Inflammatory macrophage treated with lipopolysaccharide for 1 hour (primary cell): ENCODE measurements around the gene FGF7.
"Not testable (repeated sequence)": the region's sequence is repeated elsewhere in the genome, so short reads cannot be mapped to it uniquely, and the experiment has no call there.

Experiments used
- DNase-seq, 2 donors: peaks; one replicate each; pipeline ENCODE4 v3.0.0-alpha.2; 2020 to 2022

FGF7 gene

GRCh38 chr15:49423021-49423420 lies at the start of gene FGF7:
Gene FGF7, plus strand, starts transcription at chr15:49423242. Its CDS starts 1,056 bp downstream, at chr15:49424298.
- no peak for DNase-seq

- peak; percentile 11 to 12 for DNase-seq
Measured at GRCh38 chr15:49379996-49380395, 43.0 kb upstream of the FGF7 start.

- DNase-seq = no peak
Measured at GRCh38 chr15:49380912-49381311, 42.1 kb upstream of the FGF7 start.

GRCh38 chr15:49382394-49382793 lies 40.6 kb upstream of the FGF7 start:
- no peak for DNase-seq

GRCh38 chr15:49383266-49383665 lies 39.8 kb upstream of the FGF7 start:
- peak; percentile 2 to 18 for DNase-seq

- peak in 1 of 2 donors; percentile 2 for DNase-seq
Measured at GRCh38 chr15:49387471-49387870, 35.6 kb upstream of the FGF7 start.

- DNase-seq = not testable (repeated sequence)
Measured at GRCh38 chr15:49402515-49403296, 20.3 kb upstream of the FGF7 start.

GRCh38 chr15:49406352-49407118 lies 16.5 kb upstream of the FGF7 start:
- no peak for DNase-seq

GRCh38 chr15:49410641-49411040 lies 12.4 kb upstream of the FGF7 start:
- DNase-seq = no peak

- no peak for DNase-seq
Measured at GRCh38 chr15:49412797-49413196, 10.2 kb upstream of the FGF7 start.

- peak in 1 of 2 donors; percentile 6 for DNase-seq
Measured at GRCh38 chr15:49415149-49415548, 7.9 kb upstream of the FGF7 start.

GRCh38 chr15:49415638-49416037 lies 7.4 kb upstream of the FGF7 start:
- peak; percentile 60 to 65 for DNase-seq

GRCh38 chr15:49418811-49419210 lies 4.2 kb upstream of the FGF7 start:
- no peak for DNase-seq

GRCh38 chr15:49421991-49422390 lies 1.1 kb upstream of the FGF7 start:
- peak in 1 of 2 donors; percentile 53 for DNase-seq

GRCh38 chr15:49423901-49424550 lies 984 bp downstream of the FGF7 start:
- DNase-seq = no peak

GRCh38 chr15:49424954-49425353 lies 1.9 kb downstream of the FGF7 start:
- DNase-seq = no peak

- DNase-seq = no peak
Measured at GRCh38 chr15:49427372-49427771, 4.3 kb downstream of the FGF7 start.

- DNase-seq = no peak
Measured at GRCh38 chr15:49428409-49429095, 5.5 kb downstream of the FGF7 start.

- DNase-seq = no peak
Measured at GRCh38 chr15:49430046-49430445, 7.0 kb downstream of the FGF7 start.

GRCh38 chr15:49435174-49435573 lies 12.1 kb downstream of the FGF7 start:
- DNase-seq = no peak

GRCh38 chr15:49436751-49437150 lies 13.7 kb downstream of the FGF7 start:
- DNase-seq = no peak

GRCh38 chr15:49438962-49439631 lies 16.1 kb downstream of the FGF7 start:
- DNase-seq = peak; percentile 22 to 44
